KMS-11 (cell line): Measurements from ENCODE around the gene PDLIM3.
A peak's percentile ranks its signal among the peaks of the same experiment; 100 is the strongest.

Experiments
- H2AFZ ChIP-seq: fragments of 200-600 bp; sonication (generic); 2 replicates; pipeline ENCODE4 v1.6.1; 2016; ENCODE audit warnings: antibody characterized with exemption, mixed run types, low read depth
- H3K27ac ChIP-seq: fragments of 200-600 bp; sonication (generic); 2 replicates; pipeline ENCODE4 v1.6.1; 2016; ENCODE audit warnings: mild to moderate bottlenecking, mixed run types
- H3K27me3 ChIP-seq: fragments of 200-600 bp; sonication (generic); 2 replicates; pipeline ENCODE4 v1.6.1; 2017; ENCODE audit warnings: mild to moderate bottlenecking, low read depth, mixed run types, moderate library complexity; ENCODE audit not compliant: insufficient read depth
- H3K36me3 ChIP-seq: fragments of 200-600 bp; sonication (generic); 2 replicates; pipeline ENCODE4 v1.6.1; 2017; ENCODE audit warnings: mild to moderate bottlenecking, mixed run types; ENCODE audit not compliant: insufficient read depth
- H3K4me1 ChIP-seq: fragments of 200-600 bp; sonication (generic); 2 replicates; pipeline ENCODE4 v1.6.1; 2016; ENCODE audit warnings: mild to moderate bottlenecking, low read depth, mixed run types; ENCODE audit not compliant: poor library complexity, severe bottlenecking
- H3K4me2 ChIP-seq: fragments of 200-600 bp; sonication (generic); 2 replicates; pipeline ENCODE4 v1.7.0; 2016; ENCODE audit warnings: mild to moderate bottlenecking, mixed run types
- H3K4me3 ChIP-seq: fragments of 200-600 bp; sonication (generic); IDR thresholded peaks from 2 replicates; pipeline ENCODE4 v1.6.1; 2017; ENCODE audit warnings: low read depth, low read length, mixed read lengths; ENCODE audit not compliant: insufficient read depth
- H3K79me2 ChIP-seq: fragments of 200-600 bp; sonication (generic); 2 replicates; pipeline ENCODE4 v1.6.1; 2016; ENCODE audit warnings: low read depth, mixed run types; ENCODE audit not compliant: insufficient read depth
- H3K9ac ChIP-seq: fragments of 200-600 bp; sonication (generic); 2 replicates; pipeline ENCODE4 v1.6.1; 2016; ENCODE audit warnings: mild to moderate bottlenecking, mixed run types
- H4K20me1 ChIP-seq: fragments of 200-600 bp; sonication (generic); 2 replicates; pipeline ENCODE4 v1.6.1; 2016; ENCODE audit warnings: mild to moderate bottlenecking, mixed run types; ENCODE audit not compliant: insufficient read depth
- TF ChIP-seq, protein P1 (sequence below): fragments of 200-600 bp; sonication (generic); conservative IDR thresholded peaks from 2 replicates; pipeline ENCODE4 v1.6.1; 2017; ENCODE audit warnings: low read depth, mild to moderate bottlenecking, antibody characterized with exemption, low read length, moderate library complexity, mixed read lengths

Gene PDLIM3

DNA sequence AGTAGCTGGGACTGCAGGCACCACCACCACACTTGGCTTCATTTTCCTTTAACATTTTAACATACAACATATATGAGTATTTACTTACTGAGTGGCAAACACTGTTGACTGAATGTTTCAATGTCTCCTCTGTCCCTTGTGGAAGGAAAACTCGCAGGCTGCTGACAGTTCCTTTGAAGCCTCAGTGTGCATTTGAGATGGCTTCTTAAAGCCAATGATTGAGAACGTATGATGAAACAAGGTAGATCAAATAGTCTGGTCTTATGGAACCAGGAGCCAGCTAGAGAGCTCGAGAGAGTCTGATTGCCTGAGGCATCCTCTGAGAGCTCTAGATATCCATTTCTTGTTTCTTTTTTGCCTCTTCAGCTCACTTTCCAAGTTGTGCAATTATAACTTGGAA lies 43.0 kb upstream of the PDLIM3 start:
- Histone ChIP-seq H4K20me1 (no peaks in the 10 kb centered on the region), H3K27ac (no peak overlapping the region), H3K79me2 (no peaks in the 10 kb centered on the region), H3K9ac (no peak overlapping the region), H3K4me1 (peaks cover 9% of the 10 kb centered on the region), H3K27me3 (no peaks in the 10 kb centered on the region), H3K4me3 (no peak overlapping the region), H3K4me2 (no peak overlapping the region), H2AFZ (no peak overlapping the region), H3K36me3 (no peaks in the 10 kb centered on the region)
- TF ChIP-seq, protein P1, sequence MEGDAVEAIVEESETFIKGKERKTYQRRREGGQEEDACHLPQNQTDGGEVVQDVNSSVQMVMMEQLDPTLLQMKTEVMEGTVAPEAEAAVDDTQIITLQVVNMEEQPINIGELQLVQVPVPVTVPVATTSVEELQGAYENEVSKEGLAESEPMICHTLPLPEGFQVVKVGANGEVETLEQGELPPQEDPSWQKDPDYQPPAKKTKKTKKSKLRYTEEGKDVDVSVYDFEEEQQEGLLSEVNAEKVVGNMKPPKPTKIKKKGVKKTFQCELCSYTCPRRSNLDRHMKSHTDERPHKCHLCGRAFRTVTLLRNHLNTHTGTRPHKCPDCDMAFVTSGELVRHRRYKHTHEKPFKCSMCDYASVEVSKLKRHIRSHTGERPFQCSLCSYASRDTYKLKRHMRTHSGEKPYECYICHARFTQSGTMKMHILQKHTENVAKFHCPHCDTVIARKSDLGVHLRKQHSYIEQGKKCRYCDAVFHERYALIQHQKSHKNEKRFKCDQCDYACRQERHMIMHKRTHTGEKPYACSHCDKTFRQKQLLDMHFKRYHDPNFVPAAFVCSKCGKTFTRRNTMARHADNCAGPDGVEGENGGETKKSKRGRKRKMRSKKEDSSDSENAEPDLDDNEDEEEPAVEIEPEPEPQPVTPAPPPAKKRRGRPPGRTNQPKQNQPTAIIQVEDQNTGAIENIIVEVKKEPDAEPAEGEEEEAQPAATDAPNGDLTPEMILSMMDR = no peak

DNA sequence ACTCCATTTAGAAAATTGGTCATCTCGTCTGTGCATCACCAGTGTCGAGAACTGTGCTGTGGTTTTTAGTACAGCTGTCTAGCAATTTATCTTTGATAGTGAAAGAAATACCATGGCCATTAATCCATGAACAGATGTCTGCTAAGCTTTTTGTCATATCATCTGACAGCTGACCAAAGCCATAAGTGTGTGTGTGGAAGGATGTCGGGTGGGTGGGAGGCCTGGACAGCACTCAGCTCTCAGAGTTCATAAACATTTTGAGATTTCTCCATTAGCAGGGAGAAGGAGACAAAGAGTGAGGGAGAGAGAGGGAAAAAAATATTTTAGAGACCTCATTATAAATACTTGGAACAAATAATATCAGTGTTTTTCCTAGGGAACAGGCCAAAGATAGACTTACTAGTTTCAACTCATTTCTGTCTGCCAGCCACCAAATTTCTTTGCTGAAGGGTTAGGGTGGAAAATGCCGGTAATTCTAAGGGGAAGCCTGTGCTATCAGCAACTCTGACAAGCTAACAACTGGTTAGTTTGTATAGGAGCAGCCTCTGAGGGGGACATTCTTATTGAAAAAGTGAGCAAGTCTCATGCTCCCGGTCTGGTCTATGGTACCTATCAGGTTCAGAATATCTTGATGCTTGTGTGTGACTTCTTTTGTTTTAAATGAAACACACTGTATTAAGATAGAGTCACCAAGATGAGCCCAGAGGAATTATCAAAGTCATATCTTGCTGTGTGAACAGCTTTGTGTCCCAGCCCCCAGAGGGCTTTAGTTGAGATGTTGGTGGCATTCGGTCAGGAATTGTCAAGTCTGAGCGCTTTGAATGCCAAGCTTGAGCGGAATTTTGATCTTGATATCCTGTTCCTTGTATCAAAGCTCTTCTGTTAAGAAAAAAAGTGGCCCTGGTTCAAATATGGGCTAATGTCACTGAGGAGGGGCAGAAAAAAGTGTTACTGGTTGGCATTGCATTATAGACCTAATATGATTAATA lies 41.9 kb upstream of the PDLIM3 start:
- no peak overlapping the region for H3K4me3 ChIP-seq
- no peak overlapping the region for H3K4me2 ChIP-seq
- no peak overlapping the region for H2AFZ ChIP-seq
- H3K79me2 ChIP-seq = no peaks in the 10 kb centered on the region
- TF ChIP-seq, protein P1 = no peak
- no peaks in the 10 kb centered on the region for H3K36me3 ChIP-seq
- no peaks in the 10 kb centered on the region for H3K27me3 ChIP-seq
- peaks cover 11% of the 10 kb centered on the region for H3K4me1 ChIP-seq
- H4K20me1 ChIP-seq = no peaks in the 10 kb centered on the region
- H3K27ac ChIP-seq = no peak overlapping the region
- H3K9ac ChIP-seq = no peak overlapping the region

DNA sequence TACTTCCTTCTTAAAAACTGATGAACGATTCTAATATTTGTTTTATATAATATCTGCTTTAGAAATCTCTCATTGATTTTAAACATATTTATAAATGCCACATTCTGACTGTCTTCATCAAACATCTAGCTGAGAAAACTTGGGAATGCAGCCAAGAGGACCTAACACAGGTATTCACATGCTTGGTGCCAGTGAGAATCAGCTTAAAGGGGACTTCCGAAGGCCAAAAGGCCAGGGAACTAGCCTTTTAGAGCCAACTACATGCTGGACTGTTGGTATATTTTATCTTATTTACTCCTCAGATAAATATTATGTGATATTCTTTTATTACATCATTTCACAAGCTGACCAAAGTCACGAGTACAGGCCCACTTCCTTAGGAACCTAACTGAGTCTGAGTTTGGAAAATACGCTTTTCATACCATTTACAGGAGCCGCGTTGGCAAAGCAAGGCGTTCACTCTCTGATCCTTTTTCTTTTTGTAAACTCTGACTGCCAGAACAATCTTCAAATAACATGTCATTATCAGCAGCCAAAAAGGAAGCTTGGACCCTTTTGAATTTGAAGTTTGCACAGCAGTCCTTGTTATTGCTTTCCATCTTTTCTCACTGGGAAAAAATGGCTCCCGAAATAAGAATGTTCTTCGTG lies 41.1 kb upstream of the PDLIM3 start:
- no peak overlapping the region for H3K27ac ChIP-seq
- TF ChIP-seq, protein P1 = no peak
- H2AFZ ChIP-seq = no peak overlapping the region
- H3K27me3 ChIP-seq = no peaks in the 10 kb centered on the region
- H3K9ac ChIP-seq = no peak overlapping the region
- H3K79me2 ChIP-seq = no peaks in the 10 kb centered on the region
- peaks cover 11% of the 10 kb centered on the region for H3K4me1 ChIP-seq
- no peaks in the 10 kb centered on the region for H3K36me3 ChIP-seq
- H3K4me2 ChIP-seq = no peak overlapping the region
- H4K20me1 ChIP-seq = no peaks in the 10 kb centered on the region
- H3K4me3 ChIP-seq = no peak overlapping the region

DNA sequence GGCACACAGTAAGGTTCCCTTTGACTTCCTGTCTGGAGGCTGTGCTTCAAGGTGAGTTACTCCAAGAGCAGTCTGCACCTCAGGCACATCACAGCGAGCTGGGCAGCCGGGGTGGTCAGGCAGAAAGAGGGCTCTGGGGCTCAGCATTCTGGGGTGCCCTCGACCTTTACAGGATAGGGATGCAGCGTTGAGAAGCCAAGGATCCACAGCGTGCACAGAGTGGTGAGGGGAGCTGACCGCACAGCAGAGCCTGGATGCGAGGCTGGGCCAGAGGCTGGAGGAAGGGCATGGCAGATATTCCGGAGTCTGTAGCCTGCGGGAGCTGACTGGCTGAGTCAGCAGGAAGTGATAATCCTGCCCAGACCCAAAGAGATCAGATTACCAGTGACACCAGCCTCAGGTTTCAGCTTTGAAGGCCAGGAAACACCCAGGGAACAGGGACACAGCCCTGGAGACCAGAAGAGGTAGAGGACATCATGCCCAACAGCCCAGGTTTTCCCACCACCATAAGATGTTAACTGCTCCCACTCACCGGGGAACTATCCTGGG lies 38.4 kb upstream of the PDLIM3 start:
- Histone ChIP-seq H4K20me1 (no peaks in the 10 kb centered on the region), H3K79me2 (no peaks in the 10 kb centered on the region), H3K27me3 (no peaks in the 10 kb centered on the region), H2AFZ (peak overlapping the region; percentile 74; the same call in 1 of the 2 replicates), H3K36me3 (no peaks in the 10 kb centered on the region), H3K27ac (no peak overlapping the region), H3K4me1 (peaks cover 11% of the 10 kb centered on the region), H3K4me2 (peak overlapping the region; percentile 19; the same call in 1 of the 2 replicates), H3K4me3 (no peak overlapping the region), H3K9ac (no peak overlapping the region)
- TF ChIP-seq, protein P1 = no peak
